Neural cell (in vitro differentiated cells): ENCODE results near the gene FEN1. TPM values are rescaled to one million over a fixed set of nuclear protein-coding genes. Genes with fewer than 3 reads are reported as not detected.

Experiments used
- H2AFZ ChIP-seq: fragments of 200-600, 300-800 bp; sonication (generic), shearing (Covaris generic); 2 replicates; pipeline ENCODE4 v1.6.0; 2014; ENCODE audit warnings: low read depth, mild to moderate bottlenecking, antibody characterized with exemption, low read length, moderate library complexity
- H3F3A ChIP-seq: fragments of 200-600 bp; shearing (Covaris generic); 2 replicates; pipeline ENCODE4 v1.6.1; 2016; ENCODE audit warnings: mild to moderate bottlenecking, moderate library complexity, mixed read lengths, antibody characterized with exemption, low read length; ENCODE audit not compliant: insufficient read depth, poor library complexity, severe bottlenecking
- H3K27ac ChIP-seq: fragments of 200-600, 300-800 bp; sonication (generic), shearing (Covaris generic); 2 replicates; pipeline ENCODE4 v1.5.1; 2014; ENCODE audit warnings: mild to moderate bottlenecking, low read length, moderate library complexity
- H3K27me3 ChIP-seq: fragments of 300-800, 200-600 bp; sonication (generic), shearing (Covaris generic); 2 replicates; pipeline ENCODE4 v1.6.0; 2014; ENCODE audit warnings: mild to moderate bottlenecking, low read depth, low read length, moderate library complexity; ENCODE audit not compliant: insufficient read depth
- H3K36me3 ChIP-seq: fragments of 300-800, 200-600 bp; sonication (generic), shearing (Covaris generic); 2 replicates; pipeline ENCODE4 v1.5.1; 2014; ENCODE audit warnings: mild to moderate bottlenecking, antibody characterized with exemption, low read length, moderate library complexity; ENCODE audit not compliant: insufficient read depth
- H3K4me2 ChIP-seq: fragments of 300-800, 200-600 bp; sonication (generic), shearing (Covaris generic); 2 replicates; pipeline ENCODE4 v1.6.0; 2014; ENCODE audit warnings: mild to moderate bottlenecking, low read length
- H3K4me3 ChIP-seq: fragments of 300-800, 200-600 bp; sonication (generic), shearing (Covaris generic); 2 replicates; pipeline ENCODE4 v1.5.1; 2014; ENCODE audit warnings: mild to moderate bottlenecking, low read length, moderate library complexity
- H3K79me2 ChIP-seq: fragments of 200-600 bp; shearing (Covaris generic); replicated peaks from 2 replicates; pipeline ENCODE4 v1.6.0; 2014; ENCODE audit warnings: mild to moderate bottlenecking, low read length, moderate library complexity; ENCODE audit not compliant: insufficient read depth
- H3K9ac ChIP-seq: fragments of 300-800, 200-600 bp; sonication (generic), shearing (Covaris generic); 2 replicates; pipeline ENCODE4 v1.6.1; 2016; ENCODE audit warnings: mild to moderate bottlenecking, low read length, mixed read lengths
- H3K9me2 ChIP-seq: fragments of 200-600 bp; shearing (Covaris generic); 2 replicates; pipeline ENCODE4 v1.6.1; 2016; ENCODE audit warnings: mild to moderate bottlenecking, low read length, mixed read lengths; ENCODE audit not compliant: insufficient read depth
- H3K9me3 ChIP-seq: fragments of 200-600, 300-800 bp; sonication (generic), shearing (Covaris generic); 2 replicates; pipeline ENCODE4 v1.6.1; 2016; ENCODE audit warnings: mild to moderate bottlenecking, mixed run types, low read length, moderate library complexity, mixed read lengths
- H4K20me1 ChIP-seq: fragments of 200-600 bp; shearing (Covaris generic); 2 replicates; pipeline ENCODE4 v1.6.1; 2016; ENCODE audit warnings: mild to moderate bottlenecking, mixed run types; ENCODE audit not compliant: insufficient read depth
- EP300 ChIP-seq: fragments of 450-650 bp; conservative IDR thresholded peaks from 2 replicates; pipeline ENCODE4 v1.6.1; 2014; ENCODE audit warnings: antibody characterized with exemption, mild to moderate bottlenecking, moderate library complexity; ENCODE audit not compliant: poor library complexity, severe bottlenecking
- EZH2 ChIP-seq: fragments of 200-600, 300-800 bp; shearing (Covaris generic), sonication (generic); IDR thresholded peaks from 2 replicates; pipeline ENCODE4 v1.6.1; 2014; ENCODE audit warnings: antibody characterized with exemption, low read length, borderline replicate concordance, mild to moderate bottlenecking; ENCODE audit not compliant: insufficient read depth, poor library complexity, severe bottlenecking
- MXI1 ChIP-seq: fragments of 450-650 bp; conservative IDR thresholded peaks from 2 replicates; pipeline ENCODE4 v1.6.1; 2014; ENCODE audit warnings: antibody characterized with exemption, mild to moderate bottlenecking; ENCODE audit not compliant: poor library complexity, severe bottlenecking
- POLR2AphosphoS5 ChIP-seq: IDR thresholded peaks from 2 replicates; pipeline ENCODE4 v1.6.1; 2012
- RAD21 ChIP-seq: fragments of 450-650 bp; conservative IDR thresholded peaks from 2 replicates; pipeline ENCODE4 v1.6.1; 2014; ENCODE audit warnings: antibody characterized with exemption, mild to moderate bottlenecking, moderate library complexity
- SMC3 ChIP-seq: fragments of 450-650 bp; conservative IDR thresholded peaks from 2 replicates; pipeline ENCODE4 v1.6.1; 2014; ENCODE audit warnings: antibody characterized with exemption, mild to moderate bottlenecking, moderate library complexity; ENCODE audit not compliant: poor library complexity
- TAF1 ChIP-seq: IDR thresholded peaks from 2 replicates; pipeline ENCODE4 v1.6.1; 2012; ENCODE audit warnings: low read depth
- polyA plus RNA-seq: library from polyadenylated mRNA; depleted of rRNA; stranded (reverse); fragments of >200 nt; gene quantifications from 2 replicates; pipeline ENCODE4 v1.2.3, GENCODE V29; 2014
- TF ChIP-seq, protein P1 (sequence below): IDR thresholded peaks from 2 replicates; pipeline ENCODE4 v1.6.1; 2012; ENCODE audit warnings: borderline replicate concordance
- TF ChIP-seq, protein P2 (sequence below): fragments of 450-650 bp; IDR thresholded peaks from 2 replicates; pipeline ENCODE4 v1.5.1; 2014; ENCODE audit warnings: antibody characterized with exemption, mild to moderate bottlenecking, moderate library complexity; ENCODE audit not compliant: poor library complexity, severe bottlenecking

Gene FEN1
- polyA plus RNA-seq, 1 donor from 2014 or later = 27.2 TPM

DNA sequence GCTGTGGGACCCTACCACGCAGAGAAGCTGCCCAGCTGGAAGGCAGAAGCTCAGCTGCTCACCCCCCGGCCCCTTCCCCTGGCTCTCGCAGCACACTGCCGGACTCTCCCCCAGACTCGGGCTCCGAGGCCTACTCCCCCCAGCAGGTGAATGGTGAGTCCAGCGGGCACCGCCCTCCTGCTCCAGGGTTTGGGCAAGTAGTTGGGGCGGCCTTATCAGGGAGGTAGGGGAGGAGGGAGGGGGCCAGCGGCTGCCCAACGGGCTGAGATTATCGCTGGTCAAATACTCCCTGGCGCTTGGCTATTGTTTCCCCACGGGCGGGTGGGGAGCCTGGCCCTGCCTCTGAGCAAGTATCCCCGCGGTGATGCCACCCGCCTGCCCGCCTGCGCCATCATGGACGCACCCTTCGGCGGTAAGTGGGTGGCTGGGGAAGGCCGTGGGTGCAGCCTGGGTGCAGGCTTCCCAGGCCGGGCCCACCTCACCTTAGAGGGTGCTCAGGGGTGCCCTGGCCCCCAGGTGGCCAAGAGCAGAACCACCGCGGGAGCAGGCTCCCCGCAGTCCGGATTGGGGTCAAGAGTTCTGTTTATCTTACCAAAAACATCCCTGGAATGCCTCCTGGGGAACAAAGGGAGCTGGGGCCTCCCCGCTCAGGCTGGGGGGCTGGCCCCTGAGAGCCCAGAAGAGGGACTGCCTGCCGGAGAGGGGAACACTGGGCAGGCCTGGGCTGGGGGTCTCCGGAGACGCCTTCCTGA lies 23.4 kb upstream of the FEN1 start:
- no peak overlapping the region for H3K9ac ChIP-seq
- H3K27ac ChIP-seq = no peak overlapping the region

DNA sequence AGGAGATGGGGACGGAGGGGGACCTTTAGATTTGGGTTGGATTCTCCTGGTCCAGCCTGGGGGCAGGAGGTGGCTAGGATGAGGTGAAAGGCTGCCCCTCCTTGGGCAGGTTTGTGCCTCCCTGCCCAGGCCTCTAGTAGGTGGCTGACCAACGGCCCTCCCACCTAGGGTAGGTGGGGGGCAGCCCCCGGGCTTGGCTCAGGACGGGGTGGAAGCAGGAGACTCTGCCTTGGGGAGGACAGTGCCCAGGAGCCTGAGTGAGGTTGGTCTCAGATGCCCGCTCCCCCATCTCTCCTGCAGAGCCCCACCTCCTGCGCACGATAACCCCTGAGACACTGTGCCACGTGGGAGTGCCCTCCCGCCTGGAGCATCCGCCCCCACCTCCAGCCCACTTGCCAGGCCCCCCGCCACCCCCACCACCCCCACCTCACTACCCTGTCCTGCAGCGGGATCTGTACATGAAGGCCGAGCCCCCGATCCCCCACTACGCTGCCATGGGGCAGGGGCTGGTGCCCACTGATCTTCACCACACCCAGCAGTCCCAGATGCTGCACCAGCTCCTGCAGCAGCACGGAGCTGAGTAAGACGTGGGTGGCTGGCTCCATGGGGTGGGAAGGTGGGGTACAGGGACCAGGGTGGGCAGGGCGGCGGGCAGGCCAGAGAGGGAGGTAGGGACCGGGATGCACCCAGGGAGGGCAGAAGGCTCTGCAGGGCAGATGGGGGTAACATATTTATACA lies 22.6 kb upstream of the FEN1 start:
- no peak overlapping the region for H2AFZ ChIP-seq
- no peaks in the 10 kb centered on the region for H3K9me3 ChIP-seq
- no peak overlapping the region for H3K9ac ChIP-seq
- no peaks in the 10 kb centered on the region for H3K36me3 ChIP-seq
- no peaks in the 10 kb centered on the region for H3K9me2 ChIP-seq
- no peaks in the 10 kb centered on the region for H3K27me3 ChIP-seq
- H3K79me2 ChIP-seq = no peaks in the 10 kb centered on the region
- H4K20me1 ChIP-seq = no peaks in the 10 kb centered on the region
- no peak overlapping the region for H3K27ac ChIP-seq
- no peaks in the 10 kb centered on the region for H3F3A ChIP-seq
- H3K4me2 ChIP-seq = no peak overlapping the region
- H3K4me3 ChIP-seq = no peak overlapping the region
- TF ChIP-seq EZH2 = no peak
- TF ChIP-seq SMC3 = no peak
- no peak for TF ChIP-seq EP300
- no peak for TF ChIP-seq RAD21
- TF ChIP-seq, protein P1, sequence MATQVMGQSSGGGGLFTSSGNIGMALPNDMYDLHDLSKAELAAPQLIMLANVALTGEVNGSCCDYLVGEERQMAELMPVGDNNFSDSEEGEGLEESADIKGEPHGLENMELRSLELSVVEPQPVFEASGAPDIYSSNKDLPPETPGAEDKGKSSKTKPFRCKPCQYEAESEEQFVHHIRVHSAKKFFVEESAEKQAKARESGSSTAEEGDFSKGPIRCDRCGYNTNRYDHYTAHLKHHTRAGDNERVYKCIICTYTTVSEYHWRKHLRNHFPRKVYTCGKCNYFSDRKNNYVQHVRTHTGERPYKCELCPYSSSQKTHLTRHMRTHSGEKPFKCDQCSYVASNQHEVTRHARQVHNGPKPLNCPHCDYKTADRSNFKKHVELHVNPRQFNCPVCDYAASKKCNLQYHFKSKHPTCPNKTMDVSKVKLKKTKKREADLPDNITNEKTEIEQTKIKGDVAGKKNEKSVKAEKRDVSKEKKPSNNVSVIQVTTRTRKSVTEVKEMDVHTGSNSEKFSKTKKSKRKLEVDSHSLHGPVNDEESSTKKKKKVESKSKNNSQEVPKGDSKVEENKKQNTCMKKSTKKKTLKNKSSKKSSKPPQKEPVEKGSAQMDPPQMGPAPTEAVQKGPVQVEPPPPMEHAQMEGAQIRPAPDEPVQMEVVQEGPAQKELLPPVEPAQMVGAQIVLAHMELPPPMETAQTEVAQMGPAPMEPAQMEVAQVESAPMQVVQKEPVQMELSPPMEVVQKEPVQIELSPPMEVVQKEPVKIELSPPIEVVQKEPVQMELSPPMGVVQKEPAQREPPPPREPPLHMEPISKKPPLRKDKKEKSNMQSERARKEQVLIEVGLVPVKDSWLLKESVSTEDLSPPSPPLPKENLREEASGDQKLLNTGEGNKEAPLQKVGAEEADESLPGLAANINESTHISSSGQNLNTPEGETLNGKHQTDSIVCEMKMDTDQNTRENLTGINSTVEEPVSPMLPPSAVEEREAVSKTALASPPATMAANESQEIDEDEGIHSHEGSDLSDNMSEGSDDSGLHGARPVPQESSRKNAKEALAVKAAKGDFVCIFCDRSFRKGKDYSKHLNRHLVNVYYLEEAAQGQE = no peak
- TF ChIP-seq POLR2AphosphoS5 = no peak
- TF ChIP-seq TAF1 = no peak
- TF ChIP-seq, protein P2, sequence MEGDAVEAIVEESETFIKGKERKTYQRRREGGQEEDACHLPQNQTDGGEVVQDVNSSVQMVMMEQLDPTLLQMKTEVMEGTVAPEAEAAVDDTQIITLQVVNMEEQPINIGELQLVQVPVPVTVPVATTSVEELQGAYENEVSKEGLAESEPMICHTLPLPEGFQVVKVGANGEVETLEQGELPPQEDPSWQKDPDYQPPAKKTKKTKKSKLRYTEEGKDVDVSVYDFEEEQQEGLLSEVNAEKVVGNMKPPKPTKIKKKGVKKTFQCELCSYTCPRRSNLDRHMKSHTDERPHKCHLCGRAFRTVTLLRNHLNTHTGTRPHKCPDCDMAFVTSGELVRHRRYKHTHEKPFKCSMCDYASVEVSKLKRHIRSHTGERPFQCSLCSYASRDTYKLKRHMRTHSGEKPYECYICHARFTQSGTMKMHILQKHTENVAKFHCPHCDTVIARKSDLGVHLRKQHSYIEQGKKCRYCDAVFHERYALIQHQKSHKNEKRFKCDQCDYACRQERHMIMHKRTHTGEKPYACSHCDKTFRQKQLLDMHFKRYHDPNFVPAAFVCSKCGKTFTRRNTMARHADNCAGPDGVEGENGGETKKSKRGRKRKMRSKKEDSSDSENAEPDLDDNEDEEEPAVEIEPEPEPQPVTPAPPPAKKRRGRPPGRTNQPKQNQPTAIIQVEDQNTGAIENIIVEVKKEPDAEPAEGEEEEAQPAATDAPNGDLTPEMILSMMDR = no peak

More for the DNA sequence above, 23.4 kb upstream of the FEN1 start:
- Histone ChIP-seq H3K4me2 (no peak overlapping the region), H3K9me3 (no peaks in the 10 kb centered on the region), H2AFZ (no peak overlapping the region), H3K27me3 (no peaks in the 10 kb centered on the region), H3K9me2 (no peaks in the 10 kb centered on the region), H3K4me3 (no peak overlapping the region), H4K20me1 (no peaks in the 10 kb centered on the region), H3K36me3 (no peaks in the 10 kb centered on the region), H3K79me2 (no peaks in the 10 kb centered on the region), H3F3A (no peaks in the 10 kb centered on the region)
- TF ChIP-seq TAF1 = no peak
- no peak for TF ChIP-seq POLR2AphosphoS5
- no peak for TF ChIP-seq EZH2
- TF ChIP-seq, protein P2 = no peak
- TF ChIP-seq SMC3 = no peak
- no peak for TF ChIP-seq MXI1
- TF ChIP-seq RAD21 = no peak
- TF ChIP-seq EP300 = no peak
- TF ChIP-seq, protein P1 = no peak
